ENCODE data around the gene HOXD4.

HOXD4 gene

GRCh38 chr2:176167398-176167797 lies 16.0 kb downstream of the HOXD4 start:
- TF ChIP-seq CTCF (IDR thresholded peaks at IDR 0.05) = no peak

- no peak for TF ChIP-seq CTCF (IDR thresholded peaks at IDR 0.05)
Observed at GRCh38 chr2:176169181-176169580, 17.8 kb downstream of the HOXD4 start.

- TF ChIP-seq CTCF (IDR thresholded peaks at IDR 0.05) = no peak
Observed at GRCh38 chr2:176169711-176170110, 18.4 kb downstream of the HOXD4 start.

- TF ChIP-seq CTCF (IDR thresholded peaks at IDR 0.05) = no peak
Observed at GRCh38 chr2:176170602-176171305, 19.4 kb downstream of the HOXD4 start.

- no peak for TF ChIP-seq CTCF (IDR thresholded peaks at IDR 0.05)
Observed at GRCh38 chr2:176171351-176172006, 20.1 kb downstream of the HOXD4 start.

- no peak for TF ChIP-seq CTCF (IDR thresholded peaks at IDR 0.05)
Observed at GRCh38 chr2:176172007-176172894, 20.9 kb downstream of the HOXD4 start.

GRCh38 chr2:176172895-176173566 lies 21.7 kb downstream of the HOXD4 start:
- no peak for TF ChIP-seq CTCF (IDR thresholded peaks at IDR 0.05)

All from LNCAP (cell line).